GM15510 (cell line): Measurements from ENCODE around the gene CRIM1.

Experiments
- POLR2A ChIP-seq: IDR thresholded peaks from 3 replicates; pipeline ENCODE4 v1.6.1; 2011; ENCODE audit warnings: borderline replicate concordance; ENCODE audit not compliant: insufficient read length; ENCODE audit errors: extremely low read depth

The CRIM1 gene, protein sequence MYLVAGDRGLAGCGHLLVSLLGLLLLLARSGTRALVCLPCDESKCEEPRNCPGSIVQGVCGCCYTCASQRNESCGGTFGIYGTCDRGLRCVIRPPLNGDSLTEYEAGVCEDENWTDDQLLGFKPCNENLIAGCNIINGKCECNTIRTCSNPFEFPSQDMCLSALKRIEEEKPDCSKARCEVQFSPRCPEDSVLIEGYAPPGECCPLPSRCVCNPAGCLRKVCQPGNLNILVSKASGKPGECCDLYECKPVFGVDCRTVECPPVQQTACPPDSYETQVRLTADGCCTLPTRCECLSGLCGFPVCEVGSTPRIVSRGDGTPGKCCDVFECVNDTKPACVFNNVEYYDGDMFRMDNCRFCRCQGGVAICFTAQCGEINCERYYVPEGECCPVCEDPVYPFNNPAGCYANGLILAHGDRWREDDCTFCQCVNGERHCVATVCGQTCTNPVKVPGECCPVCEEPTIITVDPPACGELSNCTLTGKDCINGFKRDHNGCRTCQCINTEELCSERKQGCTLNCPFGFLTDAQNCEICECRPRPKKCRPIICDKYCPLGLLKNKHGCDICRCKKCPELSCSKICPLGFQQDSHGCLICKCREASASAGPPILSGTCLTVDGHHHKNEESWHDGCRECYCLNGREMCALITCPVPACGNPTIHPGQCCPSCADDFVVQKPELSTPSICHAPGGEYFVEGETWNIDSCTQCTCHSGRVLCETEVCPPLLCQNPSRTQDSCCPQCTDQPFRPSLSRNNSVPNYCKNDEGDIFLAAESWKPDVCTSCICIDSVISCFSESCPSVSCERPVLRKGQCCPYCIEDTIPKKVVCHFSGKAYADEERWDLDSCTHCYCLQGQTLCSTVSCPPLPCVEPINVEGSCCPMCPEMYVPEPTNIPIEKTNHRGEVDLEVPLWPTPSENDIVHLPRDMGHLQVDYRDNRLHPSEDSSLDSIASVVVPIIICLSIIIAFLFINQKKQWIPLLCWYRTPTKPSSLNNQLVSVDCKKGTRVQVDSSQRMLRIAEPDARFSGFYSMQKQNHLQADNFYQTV

DNA sequence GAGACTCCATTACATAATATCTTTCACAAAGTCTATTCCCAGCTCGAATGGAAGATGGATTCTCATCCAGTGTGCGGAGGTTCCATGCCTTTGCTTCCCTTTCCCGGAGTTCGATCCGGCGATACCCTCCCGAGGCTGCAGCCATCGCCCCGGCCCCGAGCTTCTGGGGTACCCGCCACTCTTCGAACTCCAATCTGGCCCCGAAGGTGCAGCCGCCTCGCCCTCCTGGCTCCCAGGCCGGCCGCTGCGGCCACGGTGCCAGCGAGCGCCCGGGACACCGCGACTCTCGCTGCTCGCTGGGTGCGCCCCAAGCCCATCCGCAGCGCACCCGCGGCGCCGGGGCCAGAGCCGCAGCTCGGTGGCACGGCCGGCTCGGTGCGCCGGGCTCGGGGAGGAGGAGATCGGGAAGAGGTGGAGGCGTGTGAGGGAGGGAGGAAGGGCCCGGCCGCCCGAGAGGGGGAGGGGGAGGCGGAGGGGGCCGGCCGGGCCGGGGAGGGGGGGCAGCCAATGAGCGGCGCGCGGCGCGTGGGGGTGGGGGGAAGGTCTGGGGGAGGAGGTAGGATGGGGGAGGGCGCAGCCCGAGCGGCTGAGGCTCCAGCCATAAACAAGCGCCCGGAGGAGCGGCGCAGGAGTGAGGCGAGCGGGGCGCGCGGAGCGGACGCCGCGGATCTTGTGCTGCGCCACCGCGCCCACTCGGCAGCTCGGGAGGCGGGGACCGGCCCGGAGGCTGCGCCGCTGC is at the start of gene CRIM1:
TSS of gene CRIM1 (plus strand) at position 628 of the 739 bp plus-strand sequence. CDS start 515 bp downstream, outside the sequence.
- TF ChIP-seq POLR2A = peak; percentile 74

DNA sequence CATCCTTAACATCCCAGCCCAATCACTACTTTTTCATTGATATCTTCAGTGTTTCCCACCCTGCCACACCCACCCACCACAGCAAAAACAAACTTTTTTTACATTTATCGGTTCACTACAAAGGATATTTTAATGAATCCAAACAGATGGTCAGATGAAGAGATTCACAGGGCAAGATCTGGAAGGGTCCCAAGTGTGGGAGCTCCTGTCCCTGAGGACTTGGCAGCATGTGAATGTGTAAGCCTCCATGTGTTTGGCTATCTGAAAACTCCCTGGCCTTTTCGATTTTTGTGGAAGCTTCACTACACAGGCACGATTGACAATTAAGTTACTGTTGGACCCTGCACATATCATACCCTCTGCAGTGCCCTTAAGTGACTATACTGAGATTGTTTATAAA is 48.1 kb upstream of the CRIM1 start:
- no peak for TF ChIP-seq POLR2A

DNA sequence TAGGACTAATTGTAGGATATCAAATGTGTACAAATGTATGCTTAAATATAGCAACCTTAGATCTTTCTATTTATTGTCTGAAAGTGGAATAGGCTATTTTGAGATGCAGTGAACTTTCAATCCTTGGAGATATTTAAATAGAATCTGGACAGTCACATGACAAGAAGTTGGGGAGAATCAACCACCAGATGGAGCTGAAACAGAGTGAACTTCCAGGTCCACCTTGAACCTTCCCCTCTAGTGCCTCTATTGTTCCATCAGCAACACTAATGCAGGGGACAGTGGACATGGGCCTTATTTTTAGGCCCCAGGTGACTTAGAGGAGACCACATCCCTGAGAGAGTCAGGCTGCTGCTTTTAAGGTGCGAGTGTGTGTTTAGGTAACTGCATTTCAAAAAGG is 37.0 kb upstream of the CRIM1 start:
- TF ChIP-seq POLR2A = no peak

DNA sequence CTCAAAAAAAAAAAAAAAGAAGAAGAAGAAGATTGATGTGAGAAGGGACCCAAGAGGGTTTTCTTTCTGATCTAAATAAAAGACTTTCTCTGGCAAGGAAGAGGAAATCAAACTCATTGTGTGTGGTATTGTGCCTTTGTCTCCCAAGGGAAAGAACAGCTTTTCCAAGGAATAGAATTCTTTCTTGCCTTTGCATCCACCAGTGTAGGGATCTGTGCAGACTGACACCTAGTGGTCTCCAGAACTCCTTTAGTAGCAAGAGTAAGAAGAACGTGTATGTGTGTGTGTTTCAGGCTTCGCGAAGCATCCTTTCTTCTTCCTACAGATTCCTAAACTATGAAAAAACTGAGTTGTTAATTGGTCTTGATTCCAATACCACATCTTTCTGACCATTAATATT is 33.5 kb upstream of the CRIM1 start:
- no peak for TF ChIP-seq POLR2A

DNA sequence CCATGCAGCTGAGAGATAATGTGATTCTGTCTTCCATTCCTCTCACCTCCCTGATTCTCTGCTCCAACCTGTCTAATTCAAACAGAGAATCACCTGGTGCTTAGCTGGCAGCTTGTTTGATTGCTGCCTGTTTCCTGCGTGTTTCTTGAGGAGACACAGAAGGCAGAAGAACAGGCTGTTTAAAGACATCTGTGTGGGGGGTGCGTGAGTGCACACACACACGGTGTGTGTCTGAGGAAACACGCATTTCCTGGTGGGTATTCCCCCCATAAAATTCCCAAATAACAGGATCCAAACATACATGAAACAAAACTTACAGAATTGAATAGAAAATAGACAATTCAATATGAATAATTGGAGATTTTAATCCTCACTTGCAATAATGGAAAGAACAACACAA is 29.3 kb upstream of the CRIM1 start:
- TF ChIP-seq POLR2A = no peak

DNA sequence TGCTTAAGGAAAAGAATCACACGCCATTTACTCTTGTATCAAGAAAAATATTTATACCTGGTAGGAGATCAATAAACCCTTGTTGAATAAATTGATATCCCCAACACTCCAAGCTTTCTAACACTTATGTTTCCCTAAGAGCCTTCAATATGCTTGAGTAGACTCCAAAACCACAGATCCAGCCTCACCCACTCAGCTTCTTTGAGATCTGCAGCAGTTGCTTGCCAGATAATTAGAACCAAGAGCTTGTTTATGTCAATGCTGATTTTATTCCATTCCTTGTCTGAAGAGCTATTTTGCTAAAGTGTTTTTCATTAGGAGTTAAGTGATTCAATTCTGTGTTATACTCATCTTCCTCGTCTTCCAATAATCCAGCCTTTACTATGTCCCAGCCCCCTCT is 26.3 kb upstream of the CRIM1 start:
- no peak for TF ChIP-seq POLR2A

DNA sequence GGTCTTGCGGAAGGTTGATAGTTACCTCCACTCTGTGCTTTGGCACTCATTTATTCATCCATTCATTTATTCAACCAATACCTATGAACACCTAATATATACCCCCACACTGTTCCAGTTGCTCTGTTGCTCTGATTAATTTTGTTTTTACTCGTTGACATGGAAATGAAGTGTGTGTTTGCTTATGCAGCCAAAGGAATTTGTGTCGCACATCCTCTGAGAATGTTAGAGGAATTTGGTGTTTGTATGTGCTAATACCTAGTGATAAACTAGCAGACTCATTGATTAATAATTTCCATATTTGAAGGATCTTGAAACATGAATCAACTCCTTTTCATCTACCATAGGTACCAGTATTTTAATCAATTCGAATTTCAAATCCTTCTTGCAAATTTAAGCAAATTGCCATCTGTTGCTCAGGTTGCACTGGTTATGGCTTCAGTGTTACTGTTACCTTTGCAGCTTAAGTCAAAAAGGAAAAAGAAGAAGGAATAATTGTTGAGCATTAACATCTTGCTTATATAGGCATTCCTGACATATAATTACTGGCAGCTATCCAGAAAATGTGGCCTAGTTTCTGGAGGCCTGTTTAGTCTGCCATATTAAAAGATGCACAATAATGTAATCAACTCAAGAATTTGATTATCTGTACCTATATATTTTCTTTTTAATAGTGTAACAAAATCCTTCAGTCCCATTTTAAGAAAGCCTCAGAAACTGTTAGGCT is 25.7 kb upstream of the CRIM1 start:
- no peak for TF ChIP-seq POLR2A

DNA sequence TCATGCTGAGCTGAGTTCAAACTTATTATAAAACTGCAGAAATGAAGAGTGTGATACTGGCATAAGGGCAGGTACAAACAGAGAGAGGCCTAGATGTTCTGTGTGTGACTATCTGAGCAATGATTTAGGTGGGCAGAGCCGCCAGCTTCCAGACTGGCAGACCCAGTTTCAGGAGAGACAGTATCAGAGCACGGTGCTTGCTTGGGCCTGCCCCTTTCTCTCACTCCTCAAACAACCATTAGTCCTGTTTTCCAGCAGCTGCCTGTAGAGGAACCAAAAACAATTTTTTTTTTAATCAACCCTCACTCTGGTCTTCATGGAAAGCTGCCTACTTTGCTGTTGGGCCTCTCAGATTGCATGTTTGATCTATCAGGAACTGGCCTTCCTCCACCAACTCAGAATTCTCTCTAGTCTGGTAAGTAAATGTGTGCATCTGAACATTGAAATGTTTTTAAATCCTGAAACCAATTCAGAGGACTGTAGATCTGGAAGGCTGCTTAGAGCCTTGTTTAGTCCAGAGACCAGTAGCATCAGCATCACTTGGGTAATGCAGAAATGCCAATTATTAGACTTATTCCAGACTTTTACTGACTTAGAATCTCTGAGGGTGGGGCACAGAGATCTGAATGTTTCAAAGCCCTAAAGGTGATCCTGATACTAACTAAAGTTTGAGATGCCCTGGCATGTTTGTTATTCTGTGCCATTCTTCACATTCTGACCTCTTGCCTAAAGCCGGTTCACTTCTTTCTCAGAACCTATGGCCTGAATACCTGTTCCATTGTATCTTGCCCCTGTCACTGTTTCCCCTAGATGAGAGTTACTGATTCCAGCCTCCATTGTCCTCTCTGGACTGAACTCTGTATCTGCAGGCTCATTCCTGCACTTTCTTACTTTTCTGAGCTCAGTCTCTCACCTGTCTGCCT is 24.8 kb upstream of the CRIM1 start:
- no peak for TF ChIP-seq POLR2A

DNA sequence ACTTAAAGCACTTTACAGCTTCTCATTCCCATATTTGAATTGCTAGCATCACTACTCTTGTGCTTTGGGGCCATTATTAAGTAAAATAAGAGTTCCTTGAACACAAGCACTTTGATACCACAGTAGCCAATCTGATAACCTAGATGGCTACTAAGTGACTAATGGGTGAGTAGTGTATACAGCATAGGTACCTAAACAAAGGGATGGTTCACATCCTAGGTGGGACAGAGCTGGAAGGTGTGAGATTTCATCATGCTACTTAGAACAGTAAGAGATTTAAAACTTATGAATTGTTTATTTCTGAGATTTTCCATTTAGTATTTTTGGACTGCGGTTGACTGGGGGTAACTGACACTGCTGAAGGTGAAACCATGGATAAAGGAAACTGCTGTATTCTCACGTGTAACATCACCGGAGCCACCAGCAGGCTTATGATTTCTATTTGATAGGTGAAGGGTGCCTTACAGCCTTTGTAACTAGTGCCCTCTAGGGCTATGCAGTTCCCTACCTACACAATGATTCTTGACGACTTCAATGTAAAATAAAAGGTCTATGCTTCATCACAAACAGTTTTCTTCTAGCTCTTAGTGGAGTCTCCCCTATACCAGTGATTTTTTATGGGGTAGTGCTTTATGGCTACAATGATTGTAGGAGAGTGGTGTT is 22.1 kb upstream of the CRIM1 start:
- TF ChIP-seq POLR2A = no peak

DNA sequence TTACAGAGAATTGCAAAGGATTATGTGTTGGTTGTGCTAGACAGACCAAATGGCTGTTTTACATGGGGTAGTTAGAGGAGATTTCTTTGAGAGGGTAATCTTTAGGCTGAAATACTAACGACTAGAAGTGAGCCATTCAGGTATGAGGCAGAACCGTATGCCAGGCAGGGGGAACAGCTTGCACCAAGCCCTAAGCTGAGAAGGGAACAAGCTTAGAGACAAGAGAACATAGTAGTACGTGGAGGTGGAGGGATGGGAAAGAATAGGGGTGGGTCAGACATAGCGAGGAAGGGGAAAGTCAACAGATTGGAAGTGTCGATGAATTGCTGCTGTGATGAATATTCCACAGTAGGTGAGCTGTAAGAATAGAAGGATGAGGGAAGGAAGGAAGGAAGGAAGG is 20.0 kb upstream of the CRIM1 start:
- no peak for TF ChIP-seq POLR2A

DNA sequence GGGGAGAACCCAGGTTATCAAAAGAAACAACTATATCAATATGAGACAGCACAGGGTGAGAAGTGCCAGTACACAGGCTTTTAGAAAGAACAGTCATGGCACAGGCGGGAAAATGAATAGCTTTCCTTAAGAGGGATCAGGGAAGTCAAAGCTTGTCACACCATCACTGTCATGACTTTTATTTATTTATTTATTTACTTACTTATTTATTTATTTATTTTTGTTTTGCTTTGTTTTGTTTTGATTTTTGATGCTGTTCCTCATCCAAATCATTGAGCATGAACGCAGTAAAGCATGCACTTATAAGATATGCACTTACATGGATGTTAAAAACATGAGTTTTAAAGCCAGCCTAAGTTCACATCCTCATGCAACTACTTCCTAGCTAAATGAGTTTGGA is 19.3 kb upstream of the CRIM1 start:
- no peak for TF ChIP-seq POLR2A

DNA sequence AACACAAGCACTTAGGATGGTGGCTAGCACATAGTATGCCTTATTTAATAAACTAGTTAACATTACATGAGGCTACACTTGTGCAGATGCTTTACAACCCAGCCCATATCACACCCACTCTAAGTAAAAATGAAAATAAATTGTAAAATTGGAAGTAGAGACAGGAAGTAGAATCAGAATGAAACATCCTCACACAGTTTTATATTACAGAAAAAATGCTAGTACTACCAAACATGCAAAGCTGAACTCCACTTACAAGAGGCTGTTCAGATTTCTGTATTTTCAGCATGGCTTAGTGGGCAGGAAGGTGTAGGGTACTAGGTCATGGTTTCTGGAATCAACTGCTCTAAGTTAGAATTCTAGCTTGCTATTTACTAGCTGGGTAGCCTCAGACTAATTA is 18.2 kb upstream of the CRIM1 start:
- no peak for TF ChIP-seq POLR2A
